ENCODE data around the gene ALKBH4.
"Not testable (repeated sequence)": the region's sequence is repeated elsewhere in the genome, so short reads cannot be mapped to it uniquely, and the experiment has no call there.

The ALKBH4 gene

GRCh38 chr7:102467581-102468477 is 3.2 kb upstream of the ALKBH4 start:
- Histone ChIP-seq H3K4me3 (ENCODE audit: low read depth in 1 of 2, low read length in 2 of 2) (no peak overlapping the region), H3K4me1 (ENCODE audit: control insufficient read depth in 1 of 2, insufficient read depth in 2 of 2, low read length in 2 of 2) (peaks cover 19 to 26% of the 10 kb centered on the region in 2 donors), H3K9ac (ENCODE audit: low read depth in 1 of 2, low read length in 2 of 2) (no peak overlapping the region), H3K36me3 (ENCODE audit: control insufficient read depth in 1 of 2, insufficient read depth in 2 of 2, low read length in 2 of 2) (peaks cover 0 to 12% of the 10 kb centered on the region in 2 donors), H3K27me3 (ENCODE audit: control insufficient read depth in 1 of 2, insufficient read depth in 2 of 2, low read length in 2 of 2) (no peaks in the 10 kb centered on the region), H3K27ac (ENCODE audit: low read depth, low read length) (no peak overlapping the region), H3K9me3 (ENCODE audit: control insufficient read depth in 1 of 2, low read length in 2 of 2) (no peaks in the 10 kb centered on the region)

- H3K4me3 ChIP-seq (ENCODE audit: low read depth in 1 of 2, low read length in 2 of 2), result peak overlapping the region; percentile 98 to 100
- no peak overlapping the region for H3K27ac ChIP-seq (ENCODE audit: low read depth, low read length)
- H3K36me3 ChIP-seq (ENCODE audit: control insufficient read depth in 1 of 2, insufficient read depth in 2 of 2, low read length in 2 of 2), result peaks cover 0 to 3% of the 10 kb centered on the region in 2 donors
- no peaks in the 10 kb centered on the region for H3K27me3 ChIP-seq (ENCODE audit: control insufficient read depth in 1 of 2, insufficient read depth in 2 of 2, low read length in 2 of 2)
- no peaks in the 10 kb centered on the region for H3K9me3 ChIP-seq (ENCODE audit: control insufficient read depth in 1 of 2, low read length in 2 of 2)
- no peak overlapping the region for H3K9ac ChIP-seq (ENCODE audit: low read depth in 1 of 2, low read length in 2 of 2)
- H3K4me1 ChIP-seq (ENCODE audit: control insufficient read depth in 1 of 2, insufficient read depth in 2 of 2, low read length in 2 of 2), result peaks cover 19 to 26% of the 10 kb centered on the region in 2 donors
Measured at GRCh38 chr7:102466097-102466496, 1.4 kb upstream of the ALKBH4 start.

- Histone ChIP-seq H3K27me3 (ENCODE audit: control insufficient read depth in 1 of 2, insufficient read depth in 2 of 2, low read length in 2 of 2) (no peaks in the 10 kb centered on the region), H3K36me3 (ENCODE audit: control insufficient read depth in 1 of 2, insufficient read depth in 2 of 2, low read length in 2 of 2) (peaks cover 0 to 9% of the 10 kb centered on the region in 2 donors), H3K27ac (ENCODE audit: low read depth, low read length) (peak overlapping the region; percentile 17), H3K9ac (ENCODE audit: low read depth in 1 of 2, low read length in 2 of 2) (peak overlapping the region; percentile 85 to 99), H3K4me1 (ENCODE audit: control insufficient read depth in 1 of 2, insufficient read depth in 2 of 2, low read length in 2 of 2) (peaks cover 10 to 16% of the 10 kb centered on the region in 2 donors), H3K9me3 (ENCODE audit: control insufficient read depth in 1 of 2, low read length in 2 of 2) (no peaks in the 10 kb centered on the region), H3K4me3 (ENCODE audit: low read depth in 1 of 2, low read length in 2 of 2) (peak overlapping the region; percentile 98 to 100)
Measured at GRCh38 chr7:102463841-102464576, 654 bp downstream of the ALKBH4 start.

GRCh38 chr7:102460467-102460866 is 4.2 kb downstream of the ALKBH4 start:
- H3K36me3 ChIP-seq (ENCODE audit: control insufficient read depth in 1 of 2, insufficient read depth in 2 of 2, low read length in 2 of 2), result peaks cover 4 to 27% of the 10 kb centered on the region in 2 donors

GRCh38 chr7:102459221-102459844 is 5.3 kb downstream of the ALKBH4 start:
- Histone ChIP-seq H3K4me3 (ENCODE audit: low read depth in 1 of 2, low read length in 2 of 2) (no peak overlapping the region), H3K4me1 (ENCODE audit: control insufficient read depth in 1 of 2, insufficient read depth in 2 of 2, low read length in 2 of 2) (peaks cover 4 to 9% of the 10 kb centered on the region in 2 donors), H3K27me3 (ENCODE audit: control insufficient read depth in 1 of 2, insufficient read depth in 2 of 2, low read length in 2 of 2) (no peaks in the 10 kb centered on the region), H3K9ac (ENCODE audit: low read depth in 1 of 2, low read length in 2 of 2) (no peak overlapping the region), H3K9me3 (ENCODE audit: control insufficient read depth in 1 of 2, low read length in 2 of 2) (no peaks in the 10 kb centered on the region), H3K36me3 (ENCODE audit: control insufficient read depth in 1 of 2, insufficient read depth in 2 of 2, low read length in 2 of 2) (peaks cover 4 to 27% of the 10 kb centered on the region in 2 donors), H3K27ac (ENCODE audit: low read depth, low read length) (no peak overlapping the region)

More at GRCh38 chr7:102460467-102460866, 4.2 kb downstream of the ALKBH4 start:
- Histone ChIP-seq H3K4me1 (ENCODE audit: control insufficient read depth in 1 of 2, insufficient read depth in 2 of 2, low read length in 2 of 2) (peaks cover 4 to 9% of the 10 kb centered on the region in 2 donors), H3K27me3 (ENCODE audit: control insufficient read depth in 1 of 2, insufficient read depth in 2 of 2, low read length in 2 of 2) (no peaks in the 10 kb centered on the region), H3K9me3 (ENCODE audit: control insufficient read depth in 1 of 2, low read length in 2 of 2) (no peaks in the 10 kb centered on the region), H3K4me3 (ENCODE audit: low read depth in 1 of 2, low read length in 2 of 2) (no peak overlapping the region), H3K27ac (ENCODE audit: low read depth, low read length) (no peak overlapping the region), H3K9ac (ENCODE audit: low read depth in 1 of 2, low read length in 2 of 2) (no peak overlapping the region)

- no peaks in the 10 kb centered on the region for H3K9me3 ChIP-seq (ENCODE audit: control insufficient read depth in 1 of 2, low read length in 2 of 2)
- H3K27ac ChIP-seq (ENCODE audit: low read depth, low read length), result no peak overlapping the region
- H3K9ac ChIP-seq (ENCODE audit: low read depth in 1 of 2, low read length in 2 of 2), result no peak overlapping the region
- peaks cover 4 to 27% of the 10 kb centered on the region in 2 donors for H3K36me3 ChIP-seq (ENCODE audit: control insufficient read depth in 1 of 2, insufficient read depth in 2 of 2, low read length in 2 of 2)
- no peak overlapping the region for H3K4me3 ChIP-seq (ENCODE audit: low read depth in 1 of 2, low read length in 2 of 2)
- no peaks in the 10 kb centered on the region for H3K4me1 ChIP-seq (ENCODE audit: control insufficient read depth in 1 of 2, insufficient read depth in 2 of 2, low read length in 2 of 2)
- H3K27me3 ChIP-seq (ENCODE audit: control insufficient read depth in 1 of 2, insufficient read depth in 2 of 2, low read length in 2 of 2), result no peaks in the 10 kb centered on the region
Measured at GRCh38 chr7:102457352-102457924, 7.2 kb downstream of the ALKBH4 start.

- no peaks in the 10 kb centered on the region for H3K27me3 ChIP-seq (ENCODE audit: control insufficient read depth in 1 of 2, insufficient read depth in 2 of 2, low read length in 2 of 2)
- H3K4me1 ChIP-seq (ENCODE audit: control insufficient read depth in 1 of 2, insufficient read depth in 2 of 2, low read length in 2 of 2), result no peaks in the 10 kb centered on the region
- peaks cover 4 to 27% of the 10 kb centered on the region in 2 donors for H3K36me3 ChIP-seq (ENCODE audit: control insufficient read depth in 1 of 2, insufficient read depth in 2 of 2, low read length in 2 of 2)
- no peaks in the 10 kb centered on the region for H3K9me3 ChIP-seq (ENCODE audit: control insufficient read depth in 1 of 2, low read length in 2 of 2)
- no peak overlapping the region for H3K4me3 ChIP-seq (ENCODE audit: low read depth in 1 of 2, low read length in 2 of 2)
- H3K27ac ChIP-seq (ENCODE audit: low read depth, low read length), result no peak overlapping the region
- H3K9ac ChIP-seq (ENCODE audit: low read depth in 1 of 2, low read length in 2 of 2), result no peak overlapping the region
Measured at GRCh38 chr7:102456327-102456726, 8.3 kb downstream of the ALKBH4 start.

- H3K9ac ChIP-seq (ENCODE audit: low read depth in 1 of 2, low read length in 2 of 2), result no peak overlapping the region
- no peak overlapping the region for H3K4me3 ChIP-seq (ENCODE audit: low read depth in 1 of 2, low read length in 2 of 2)
Measured at GRCh38 chr7:102455596-102455995, 9.1 kb downstream of the ALKBH4 start.

GRCh38 chr7:102454932-102455331 is 9.7 kb downstream of the ALKBH4 start:
- H3K9ac ChIP-seq (ENCODE audit: low read depth in 1 of 2, low read length in 2 of 2); H3K27ac ChIP-seq (ENCODE audit: low read depth, low read length); H3K4me3 ChIP-seq (ENCODE audit: low read depth in 1 of 2, low read length in 2 of 2); H3K9me3 ChIP-seq (ENCODE audit: control insufficient read depth in 1 of 2, low read length in 2 of 2); H3K27me3 ChIP-seq (ENCODE audit: control insufficient read depth in 1 of 2, insufficient read depth in 2 of 2, low read length in 2 of 2); H3K4me1 ChIP-seq (ENCODE audit: control insufficient read depth in 1 of 2, insufficient read depth in 2 of 2, low read length in 2 of 2): not testable (repeated sequence)
- H3K36me3 ChIP-seq (ENCODE audit: control insufficient read depth in 1 of 2, insufficient read depth in 2 of 2, low read length in 2 of 2), result peaks cover 4 to 27% of the 10 kb centered on the region in 2 donors

More at GRCh38 chr7:102455596-102455995, 9.1 kb downstream of the ALKBH4 start:
- no peaks in the 10 kb centered on the region for H3K9me3 ChIP-seq (ENCODE audit: control insufficient read depth in 1 of 2, low read length in 2 of 2)
- H3K4me1 ChIP-seq (ENCODE audit: control insufficient read depth in 1 of 2, insufficient read depth in 2 of 2, low read length in 2 of 2), result no peaks in the 10 kb centered on the region
- no peaks in the 10 kb centered on the region for H3K27me3 ChIP-seq (ENCODE audit: control insufficient read depth in 1 of 2, insufficient read depth in 2 of 2, low read length in 2 of 2)
- no peak overlapping the region for H3K27ac ChIP-seq (ENCODE audit: low read depth, low read length)
- peaks cover 4 to 27% of the 10 kb centered on the region in 2 donors for H3K36me3 ChIP-seq (ENCODE audit: control insufficient read depth in 1 of 2, insufficient read depth in 2 of 2, low read length in 2 of 2)
